ENCODE results near the gene ACSS3.
A peak's percentile ranks its signal among the peaks of the same experiment; 100 is the strongest.
"Not testable (repeated sequence)": the region's sequence is repeated elsewhere in the genome, so short reads cannot be mapped to it uniquely, and the experiment has no call there.

Gene ACSS3

DNA sequence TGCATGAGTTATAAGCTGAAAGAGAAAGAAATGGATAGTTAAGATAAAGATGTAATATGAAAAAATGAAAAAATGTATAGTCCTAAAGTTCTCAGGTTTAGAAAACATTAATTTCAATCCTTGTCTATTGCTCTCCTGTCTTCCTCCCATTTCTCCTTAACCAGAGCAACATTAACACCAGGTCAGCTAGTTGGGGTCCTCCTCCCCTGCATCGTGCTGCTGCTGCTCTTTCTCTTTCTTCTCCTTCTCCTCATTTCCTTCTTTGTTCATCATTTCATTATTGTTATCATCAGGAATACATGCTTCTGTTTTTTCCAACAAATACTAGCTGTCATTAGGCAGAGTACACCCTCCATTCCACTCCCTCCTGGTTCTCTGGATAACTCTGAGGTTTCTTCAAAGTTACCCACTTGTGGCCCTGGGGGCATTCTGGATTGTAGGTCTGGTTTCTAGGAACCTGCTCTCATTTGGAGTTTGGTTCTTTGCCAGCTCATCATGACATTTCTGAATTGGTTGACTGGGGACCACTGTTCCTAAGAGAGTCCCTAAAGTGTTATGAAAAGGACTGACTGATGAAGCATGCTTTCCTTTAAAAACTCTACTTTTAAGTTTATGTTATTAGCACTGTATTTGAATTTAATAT lies 17.0 kb downstream of the ACSS3 start:
- no peak for DNase-seq

DNA sequence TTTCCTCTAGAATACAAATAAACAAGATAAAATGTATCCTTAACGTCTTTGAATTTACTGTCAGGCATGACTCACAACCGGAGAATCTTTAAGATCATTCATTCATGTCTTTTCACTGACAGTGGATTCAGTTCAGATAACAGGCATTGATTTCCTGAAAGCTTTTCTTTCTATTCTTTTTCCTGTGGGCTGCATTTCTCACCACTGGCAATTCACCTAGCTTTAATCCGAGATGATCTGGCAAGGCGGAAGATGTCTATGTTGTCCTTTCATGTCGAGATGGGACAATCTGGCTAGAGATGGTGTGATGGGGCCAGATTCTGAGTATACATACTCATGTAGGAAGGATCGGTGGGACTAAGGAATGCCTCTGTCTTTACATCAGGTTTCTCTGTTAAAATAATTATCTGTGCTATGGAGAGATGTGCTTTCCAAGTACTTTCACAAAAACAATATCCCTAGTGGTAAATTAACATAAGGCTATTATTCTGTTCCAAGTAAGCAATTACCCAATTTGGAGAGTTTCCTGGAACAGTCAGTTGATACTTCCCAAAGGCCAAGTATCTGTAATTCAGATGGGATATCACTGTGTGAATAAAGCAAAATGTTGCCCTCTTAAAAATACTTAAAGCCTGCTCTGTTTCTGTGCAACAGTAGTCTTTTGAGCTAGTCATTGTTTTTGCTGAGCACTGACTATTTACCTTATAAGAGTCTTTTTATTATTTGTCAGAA lies 17.8 kb downstream of the ACSS3 start:
- no peak for DNase-seq

- no peak for DNase-seq
Observed at GRCh38 chr12:81105687-81106086, 27.8 kb downstream of the ACSS3 start.

DNA sequence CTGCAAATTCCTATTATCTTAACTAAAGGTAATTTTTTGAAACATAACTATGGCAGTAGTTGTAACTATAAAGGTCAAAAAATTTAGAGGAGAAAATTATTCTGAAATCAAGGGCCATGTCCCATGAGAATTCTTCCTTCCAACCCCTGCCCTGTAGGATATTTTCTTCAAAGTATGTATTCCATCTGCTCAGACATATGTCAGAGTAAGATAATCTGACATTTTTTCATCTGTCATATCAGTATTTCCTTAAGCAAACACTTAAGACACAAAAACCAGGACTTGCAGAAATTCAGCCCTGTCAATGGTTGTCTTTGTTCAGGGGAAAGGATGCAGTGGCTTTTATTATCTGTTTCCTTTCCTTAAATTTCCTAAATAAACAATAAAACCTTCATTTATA lies 36.3 kb downstream of the ACSS3 start:
- no peak for DNase-seq

DNA sequence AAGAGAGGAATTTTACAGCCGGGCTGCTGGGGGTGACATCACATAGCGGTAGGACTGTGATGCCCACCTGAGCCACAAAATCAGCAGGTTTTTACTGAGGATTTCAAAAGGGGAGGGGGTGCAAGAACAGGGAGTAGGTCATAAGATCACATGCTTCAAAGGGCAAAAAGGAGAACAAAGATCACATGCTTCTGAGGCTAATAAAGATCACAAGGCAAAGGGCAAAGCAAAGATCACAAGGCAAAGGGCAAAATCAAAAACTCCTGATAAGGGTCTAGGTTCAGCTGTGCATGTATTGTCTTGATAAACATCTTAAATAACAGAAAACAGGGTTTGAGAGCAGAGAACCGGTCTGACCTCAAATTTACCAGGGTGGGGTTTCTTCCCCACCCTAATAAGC lies 41.2 kb downstream of the ACSS3 start:
- DNase-seq: not testable (repeated sequence)

DNA sequence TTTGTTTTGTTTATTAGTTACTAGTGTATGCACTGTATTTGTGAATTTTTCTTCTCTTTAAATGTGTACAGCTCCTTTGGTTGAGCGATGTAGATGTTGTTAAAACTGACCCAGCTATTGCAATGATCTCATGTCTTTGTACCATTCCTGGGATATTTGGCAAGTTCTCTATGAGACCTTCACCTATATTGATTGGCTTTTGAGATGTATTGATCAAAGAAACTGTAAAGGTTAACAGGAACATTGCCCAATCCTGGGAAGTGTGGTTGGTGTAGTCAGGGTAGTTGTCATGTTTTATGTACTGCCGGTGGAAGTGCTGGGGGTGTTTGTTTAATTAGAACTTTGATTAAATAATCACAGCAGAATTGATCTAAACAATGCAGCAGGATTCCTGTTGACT lies 43.1 kb downstream of the ACSS3 start:
- no peak for DNase-seq

- DNase-seq: no peak
Observed at GRCh38 chr12:81123611-81124010, 45.7 kb downstream of the ACSS3 start.

DNA sequence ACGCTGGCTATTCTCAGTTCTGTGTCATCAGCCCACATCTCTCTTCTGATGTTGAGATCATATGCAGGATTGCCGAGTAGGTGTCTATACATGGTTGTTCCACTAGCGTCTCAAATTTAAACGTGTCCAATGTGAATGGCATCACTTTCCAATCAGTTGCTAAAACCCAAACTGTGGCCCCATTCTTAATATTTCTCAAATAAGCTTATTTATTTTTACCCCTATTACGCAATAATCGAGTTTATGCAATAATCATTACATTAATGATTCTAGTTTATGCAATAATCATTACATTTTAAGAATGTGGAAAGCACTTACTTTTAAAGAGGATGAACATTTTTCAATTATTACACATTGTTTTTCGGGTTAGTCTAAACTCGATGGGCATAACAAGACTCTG lies 47.8 kb downstream of the ACSS3 start:
- DNase-seq: no peak

- peak; percentile 53 for DNase-seq
Observed at GRCh38 chr12:81128930-81129554, 51.2 kb downstream of the ACSS3 start.

- DNase-seq: no peak
Observed at GRCh38 chr12:81136519-81136918, 58.6 kb downstream of the ACSS3 start.

DNA sequence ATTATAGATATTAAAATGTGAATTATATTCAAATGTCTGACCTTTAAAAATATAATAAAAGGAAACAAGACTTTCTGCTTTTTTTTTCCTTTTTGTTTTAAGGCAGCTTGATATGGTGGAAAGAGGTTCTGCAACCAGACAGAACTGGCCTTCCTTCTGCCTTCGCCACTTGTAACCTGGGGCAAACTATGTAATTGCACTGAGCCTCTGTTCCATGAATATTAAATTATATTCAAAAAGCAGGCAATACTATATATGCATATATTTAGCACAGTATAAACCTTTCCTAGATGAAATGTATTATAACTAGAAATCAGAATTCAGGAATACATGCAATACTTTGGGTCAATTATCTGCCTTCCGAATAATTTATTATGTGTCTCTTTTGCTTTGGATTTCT lies 59.9 kb downstream of the ACSS3 start:
- DNase-seq: no peak

DNA sequence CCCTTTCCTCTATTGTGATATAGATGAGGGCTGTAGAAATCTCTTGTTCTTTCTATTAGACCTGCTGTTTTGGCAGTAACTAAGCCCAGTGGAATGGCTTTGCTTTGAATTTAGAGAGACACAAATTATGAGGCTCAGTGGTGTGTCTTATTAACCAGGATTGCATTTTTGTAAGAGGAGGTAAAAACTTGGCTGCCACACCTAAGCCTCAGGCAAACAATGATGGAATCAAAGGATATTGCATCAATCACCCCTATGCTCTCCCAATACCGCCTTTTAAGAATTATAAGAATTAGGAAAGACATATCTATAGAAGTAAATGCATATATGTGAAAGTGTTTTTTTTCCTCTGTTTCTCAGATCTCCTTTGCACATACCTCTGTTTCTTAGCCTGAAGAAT lies 63.3 kb downstream of the ACSS3 start:
- DNase-seq: no peak

- DNase-seq: no peak
Observed at GRCh38 chr12:81143057-81143456, 65.2 kb downstream of the ACSS3 start.

DNA sequence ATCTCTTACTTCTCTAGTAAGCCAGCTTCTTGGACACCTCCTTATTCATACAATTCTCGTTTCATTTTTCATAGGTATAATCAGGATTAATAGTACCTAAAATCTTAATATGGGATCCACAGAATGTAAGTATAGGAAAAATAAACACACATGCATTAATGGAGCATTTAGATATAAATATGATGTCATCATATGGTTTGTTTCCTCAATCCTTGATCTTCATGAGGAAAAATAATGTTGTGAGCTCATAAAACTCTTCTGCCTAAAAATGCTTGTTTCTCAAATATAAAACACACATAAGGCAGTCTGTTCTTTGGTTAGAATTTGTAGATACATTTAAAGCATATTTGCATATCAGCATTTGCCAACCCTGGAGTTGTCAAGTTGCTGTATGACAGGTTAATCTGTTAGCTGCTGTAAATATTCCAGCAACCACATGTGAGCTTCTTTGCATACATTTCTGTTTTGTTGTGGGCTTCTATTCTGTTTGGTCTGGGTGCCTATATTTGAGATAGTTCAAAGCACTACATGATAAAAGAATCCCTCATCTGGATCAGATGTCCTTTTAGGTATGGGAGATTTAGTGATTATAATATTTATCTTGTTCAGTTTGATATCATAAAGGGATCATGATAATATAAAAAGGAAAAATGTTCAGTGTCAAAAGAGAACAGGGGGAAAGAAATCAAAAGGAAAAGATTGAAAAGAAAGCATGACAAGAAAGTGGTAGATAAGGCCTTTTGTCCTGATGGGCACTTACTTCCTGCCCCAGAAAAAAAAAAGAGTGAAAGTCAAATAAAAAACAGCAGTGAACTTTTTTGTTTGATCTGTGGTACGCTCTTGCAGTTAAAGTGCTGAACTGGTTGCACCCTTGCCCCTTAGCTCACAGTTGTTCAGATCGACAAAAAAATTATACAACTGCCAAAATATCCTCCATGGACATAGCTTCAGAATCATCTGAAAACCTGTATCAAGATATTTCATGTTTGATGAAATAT lies 68.6 kb downstream of the ACSS3 start:
- no peak for DNase-seq

- no peak for DNase-seq
Observed at GRCh38 chr12:81147292-81147919, 69.5 kb downstream of the ACSS3 start.

- peak; percentile 63 for DNase-seq
Observed at GRCh38 chr12:81150382-81150781, 72.5 kb downstream of the ACSS3 start.

- no peak for DNase-seq
Observed at GRCh38 chr12:81159856-81160255, 82.0 kb downstream of the ACSS3 start.

GRCh38 chr12:81161680-81162079 lies 83.8 kb downstream of the ACSS3 start:
- no peak for DNase-seq

DNA sequence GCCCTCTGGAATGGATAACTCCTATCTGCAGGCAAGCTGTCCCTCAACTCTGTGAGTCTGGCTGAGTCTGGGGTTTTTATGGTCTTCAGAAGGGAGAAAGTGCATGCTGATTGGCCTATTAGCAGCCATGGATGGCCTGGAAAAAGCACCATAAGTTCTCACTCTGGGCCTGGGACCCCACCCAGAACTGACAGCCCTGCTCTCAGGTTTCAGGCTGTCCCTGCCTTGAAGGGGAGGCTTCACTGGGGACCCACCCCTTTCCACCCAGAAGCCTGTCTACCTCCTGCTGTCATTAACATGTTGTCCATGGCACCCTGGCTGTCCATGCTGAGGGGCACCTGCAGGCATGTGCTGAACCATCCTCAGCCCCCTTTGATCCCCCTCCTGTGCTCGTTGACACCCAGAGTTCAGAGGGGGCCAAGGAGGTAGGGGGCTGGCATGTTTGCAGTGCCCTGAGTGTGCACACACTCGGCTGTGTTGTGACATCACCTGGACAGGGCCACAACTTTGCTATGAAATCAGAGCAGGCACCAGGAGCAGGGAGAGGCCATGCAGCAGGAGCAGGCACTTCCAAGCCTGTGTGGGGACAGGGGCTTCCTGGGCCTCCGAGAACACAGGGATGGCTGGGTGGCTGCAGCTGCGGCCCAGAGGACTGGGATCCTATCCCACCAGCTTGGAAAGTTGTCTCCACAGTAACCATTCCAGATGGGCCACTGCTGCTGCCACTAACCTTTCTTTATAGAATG lies 84.7 kb downstream of the ACSS3 start:
- DNase-seq: no peak

- no peak for DNase-seq
Observed at GRCh38 chr12:81164827-81165226, 86.9 kb downstream of the ACSS3 start.

DNA sequence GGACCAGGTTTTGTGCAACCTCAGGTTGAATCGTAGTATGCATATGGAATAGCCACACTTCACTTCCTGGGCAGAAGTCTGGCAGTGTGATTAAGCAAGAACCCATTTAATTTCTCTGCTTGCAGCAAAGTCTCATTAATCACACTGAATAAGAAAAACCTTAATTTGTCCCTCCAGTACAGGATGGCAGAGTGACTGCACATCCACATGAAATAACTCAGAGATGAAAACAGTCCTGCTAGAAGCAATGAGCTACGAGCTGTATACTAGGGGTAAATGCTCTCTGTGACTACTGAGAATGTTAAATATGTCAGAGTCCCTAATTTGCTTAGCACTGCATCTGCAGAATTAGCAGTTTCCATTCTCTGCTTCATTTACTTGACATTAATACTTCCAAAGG lies 88.9 kb downstream of the ACSS3 start:
- no peak for DNase-seq

- no peak for DNase-seq
Observed at GRCh38 chr12:81167694-81168093, 89.8 kb downstream of the ACSS3 start.

All from NCI-H2107 (cell line).